OCI-LY3 (cell line): ENCODE measurements around the gene IFNLR1.

Experiments
- H2AFZ ChIP-seq: fragments of 200-600, 300-600 bp; shearing (Covaris generic); 2 replicates; pipeline ENCODE4 v1.6.0; 2014; ENCODE audit warnings: antibody characterized with exemption, low read depth, low read length
- H3K27ac ChIP-seq: fragments of 200-600, 300-600 bp; sonication (generic); 2 replicates; pipeline ENCODE4 v1.5.1; 2014; ENCODE audit warnings: mild to moderate bottlenecking, low read length, moderate library complexity, mixed read lengths
- H3K27me3 ChIP-seq: fragments of 200-600, 300-600 bp; sonication (generic); 2 replicates; pipeline ENCODE4 v1.6.1; 2014; ENCODE audit warnings: low read depth, low read length, mixed read lengths
- H3K36me3 ChIP-seq: fragments of 200-600, 300-600 bp; sonication (generic); replicated peaks from 2 replicates; pipeline ENCODE3; 2014; ENCODE audit warnings: low read depth, low read length, mixed read lengths
- H3K4me1 ChIP-seq: fragments of 300-600, 200-600 bp; sonication (generic); 2 replicates; pipeline ENCODE4 v1.6.1; 2014; ENCODE audit warnings: low read length, mixed read lengths
- H3K4me2 ChIP-seq: fragments of 200-600, 300-600 bp; sonication (generic); 2 replicates; pipeline ENCODE4 v1.6.1; 2014; ENCODE audit warnings: low read length, mixed read lengths
- H3K4me3 ChIP-seq: fragments of 300-600, 200-600 bp; sonication (generic); 2 replicates; pipeline ENCODE4 v1.5.1; 2014; ENCODE audit warnings: antibody characterized with exemption, mild to moderate bottlenecking, low read length, moderate library complexity
- H3K79me2 ChIP-seq: fragments of 300-600, 200-600 bp; shearing (Covaris generic); 2 replicates; pipeline ENCODE4 v1.6.1; 2014; ENCODE audit warnings: mild to moderate bottlenecking, low read length, mixed read lengths
- H3K9ac ChIP-seq: fragments of 300-600, 200-600 bp; shearing (Covaris generic); 2 replicates; pipeline ENCODE4 v1.6.0; 2014; ENCODE audit warnings: mild to moderate bottlenecking, low read length, moderate library complexity
- H3K9me3 ChIP-seq: fragments of 200-600, 300-600 bp; shearing (Covaris generic); 2 replicates; pipeline ENCODE4 v1.6.1; 2014; ENCODE audit warnings: low read length, mixed read lengths; ENCODE audit not compliant: insufficient read depth
- H4K20me1 ChIP-seq: fragments of 200-600, 300-600 bp; sonication (generic); 2 replicates; pipeline ENCODE4 v1.6.1; 2016; ENCODE audit warnings: low read length, mixed read lengths; ENCODE audit not compliant: insufficient read depth
- CTCF ChIP-seq: fragments of 200-600, 300-600 bp; sonication (generic); IDR thresholded peaks from 2 replicates; pipeline ENCODE4 v1.5.1; 2014; ENCODE audit warnings: antibody characterized with exemption, low read length, low read depth
- EZH2phosphoT487 ChIP-seq: fragments of 200-600 bp; shearing (Covaris generic); IDR thresholded peaks from 2 replicates; pipeline ENCODE4 v1.6.1; 2018; ENCODE audit warnings: antibody characterized with exemption, mixed run types, low read depth

The IFNLR1 gene

DNA sequence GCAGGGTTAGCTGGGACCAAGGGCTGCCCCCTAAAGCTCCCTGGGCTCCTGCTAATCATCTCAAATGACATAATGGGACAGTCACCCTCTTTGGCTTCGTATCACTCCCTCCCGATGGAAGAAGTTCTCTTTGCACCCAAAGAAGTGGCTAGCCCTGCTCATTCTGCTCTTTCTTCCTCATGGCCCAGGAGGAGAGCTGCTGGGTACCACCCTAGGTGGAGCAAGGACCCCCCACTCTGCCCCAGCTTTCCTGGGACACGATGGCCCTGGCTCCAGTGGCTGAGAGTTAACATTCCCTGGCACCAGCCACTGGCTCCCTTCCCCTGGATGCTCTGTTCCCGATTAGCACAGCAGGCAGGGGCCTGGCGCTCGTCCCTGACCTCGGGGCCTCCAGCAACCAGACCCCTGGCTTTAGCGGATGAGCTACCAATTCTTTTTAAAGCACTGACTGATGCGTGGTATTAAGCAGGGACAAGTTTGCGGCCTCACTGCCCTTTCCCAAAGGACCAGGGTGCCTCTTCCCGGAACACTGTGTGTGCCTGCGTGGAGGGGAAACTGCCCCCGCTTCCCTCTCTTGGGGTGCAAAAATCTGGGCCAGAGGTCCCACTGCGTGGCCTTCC lies 76.3 kb downstream of the IFNLR1 start:
- no peak overlapping the region for H3K27ac ChIP-seq
- no peaks in the 10 kb centered on the region for H3K27me3 ChIP-seq
- no peaks in the 10 kb centered on the region for H3K36me3 ChIP-seq
- H3K4me1 ChIP-seq: no peaks in the 10 kb centered on the region
- no peak overlapping the region for H2AFZ ChIP-seq
- TF ChIP-seq EZH2phosphoT487 (no peak), CTCF (no peak)
- no peaks in the 10 kb centered on the region for H4K20me1 ChIP-seq
- no peaks in the 10 kb centered on the region for H3K79me2 ChIP-seq
- H3K4me2 ChIP-seq: no peak overlapping the region
- H3K9ac ChIP-seq: no peak overlapping the region
- no peak overlapping the region for H3K4me3 ChIP-seq
- H3K9me3 ChIP-seq: no peaks in the 10 kb centered on the region

DNA sequence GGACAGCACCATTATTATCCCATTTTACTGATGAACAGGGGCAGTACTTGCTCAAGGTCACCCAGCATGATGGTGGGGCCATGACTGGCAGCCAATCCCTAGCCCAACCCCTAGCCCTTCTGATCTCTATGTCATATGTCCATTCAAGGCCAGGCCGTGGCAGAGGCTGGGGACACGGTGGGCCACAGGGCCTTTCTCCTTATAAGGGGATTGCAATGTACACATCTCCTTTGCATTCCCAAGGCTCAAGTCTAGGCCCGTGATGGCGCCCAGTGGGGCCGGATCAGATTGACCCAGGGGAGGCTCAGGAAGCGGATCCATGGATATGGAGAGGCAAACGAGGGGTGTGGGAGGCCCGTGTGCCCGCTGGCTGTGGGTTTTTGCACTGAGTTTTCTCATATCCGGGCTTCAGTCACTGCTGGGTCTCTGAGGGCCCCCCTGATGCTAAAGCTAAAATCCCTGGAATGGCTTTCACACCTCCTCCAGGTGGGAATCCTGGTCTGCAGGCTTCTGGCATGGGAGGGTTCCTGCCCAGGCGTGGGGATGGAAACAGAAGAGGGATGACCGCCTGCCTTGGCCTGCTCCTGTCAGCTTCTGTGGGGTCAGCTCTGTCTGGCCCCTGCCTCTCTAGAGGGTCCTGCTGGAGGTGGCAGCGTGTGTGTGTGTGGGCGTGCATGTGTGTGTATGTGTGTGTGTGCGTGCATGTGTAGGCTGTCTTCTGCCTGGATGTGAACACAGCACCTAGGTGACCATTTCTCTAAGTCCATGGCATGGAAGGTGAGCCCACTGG lies 77.2 kb downstream of the IFNLR1 start:
- Histone ChIP-seq H3K27ac (no peak overlapping the region), H3K9me3 (no peaks in the 10 kb centered on the region), H2AFZ (no peak overlapping the region), H3K4me2 (no peak overlapping the region), H3K4me3 (no peak overlapping the region), H3K27me3 (no peaks in the 10 kb centered on the region), H3K9ac (no peak overlapping the region), H3K36me3 (no peaks in the 10 kb centered on the region), H4K20me1 (no peaks in the 10 kb centered on the region), H3K4me1 (no peaks in the 10 kb centered on the region), H3K79me2 (no peaks in the 10 kb centered on the region)
- no peak for TF ChIP-seq CTCF

GRCh38 chr1:24109166-24109483 lies 78.0 kb downstream of the IFNLR1 start:
- Histone ChIP-seq H4K20me1 (no peaks in the 10 kb centered on the region), H3K9ac (no peak overlapping the region), H3K4me1 (no peaks in the 10 kb centered on the region), H3K4me3 (no peak overlapping the region), H3K79me2 (no peaks in the 10 kb centered on the region), H3K27ac (no peak overlapping the region), H3K36me3 (no peaks in the 10 kb centered on the region), H3K27me3 (no peaks in the 10 kb centered on the region), H3K4me2 (no peak overlapping the region), H3K9me3 (no peaks in the 10 kb centered on the region), H2AFZ (no peak overlapping the region)
- no peak for TF ChIP-seq EZH2phosphoT487
- TF ChIP-seq CTCF: no peak

DNA sequence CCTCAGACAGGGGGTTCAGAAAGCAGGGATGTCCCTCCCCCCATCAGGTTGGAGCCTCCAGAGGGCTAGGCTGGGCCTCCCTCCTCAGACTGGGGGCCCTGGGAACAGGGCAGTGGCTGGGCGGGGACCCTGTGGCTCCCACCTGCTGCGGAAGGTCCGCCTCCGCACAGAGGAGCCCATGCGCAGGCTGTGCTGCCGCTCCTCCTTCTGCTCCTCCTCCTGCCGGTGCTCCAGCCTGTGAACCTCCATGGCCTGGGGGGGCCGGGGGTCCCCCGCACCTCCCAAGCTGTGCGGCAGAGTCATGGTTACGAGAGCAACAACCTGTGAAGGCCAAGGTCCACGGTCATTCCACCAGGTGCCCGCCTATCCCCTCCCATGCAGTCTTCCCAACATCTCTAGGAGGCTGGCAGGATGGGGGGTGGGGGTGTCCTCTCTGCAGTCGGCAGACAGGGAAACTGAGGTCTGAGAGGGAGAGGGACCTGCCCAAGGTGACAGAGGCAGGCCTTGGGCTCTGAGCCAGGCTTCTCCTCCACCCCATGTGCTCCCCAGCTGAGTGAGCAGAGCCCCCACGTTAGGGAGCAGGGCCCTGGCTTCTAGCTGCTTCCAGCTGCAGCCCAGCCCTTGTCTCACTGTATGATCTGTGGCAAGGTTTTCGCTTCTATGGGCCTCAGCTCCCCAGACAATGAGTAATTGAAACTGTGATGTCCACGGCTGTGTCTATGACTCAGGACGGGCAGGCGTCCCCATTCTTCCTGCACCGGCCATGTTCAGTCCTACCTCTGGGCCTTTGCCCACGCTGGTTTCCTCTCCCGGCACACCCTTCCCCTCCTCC lies 78.5 kb downstream of the IFNLR1 start:
- H3K9ac ChIP-seq: no peak overlapping the region
- H3K27ac ChIP-seq: no peak overlapping the region
- no peaks in the 10 kb centered on the region for H3K4me1 ChIP-seq
- no peaks in the 10 kb centered on the region for H3K27me3 ChIP-seq
- no peaks in the 10 kb centered on the region for H3K36me3 ChIP-seq
- H3K9me3 ChIP-seq: no peaks in the 10 kb centered on the region
- no peak overlapping the region for H3K4me2 ChIP-seq
- no peak for TF ChIP-seq CTCF
- TF ChIP-seq EZH2phosphoT487: no peak
- no peak overlapping the region for H2AFZ ChIP-seq
- no peak overlapping the region for H3K4me3 ChIP-seq
- no peaks in the 10 kb centered on the region for H3K79me2 ChIP-seq
- no peaks in the 10 kb centered on the region for H4K20me1 ChIP-seq
